ENCODE results near the gene HPGDS.
"Not testable (repeated sequence)": the region's sequence is repeated elsewhere in the genome, so short reads cannot be mapped to it uniquely, and the experiment has no call there.

HPGDS gene

GRCh38 chr4:94356444-94356843 lies 13.8 kb upstream of the HPGDS start:
- no peak for DNase-seq

GRCh38 chr4:94354474-94354896 lies 11.8 kb upstream of the HPGDS start:
- DNase-seq = no peak

GRCh38 chr4:94352996-94353395 lies 10.4 kb upstream of the HPGDS start:
- no peak for DNase-seq

- peak; percentile 53 for DNase-seq
Measured at GRCh38 chr4:94352163-94352562, 9.5 kb upstream of the HPGDS start.

- peak; percentile 67 for DNase-seq
Measured at GRCh38 chr4:94351319-94351718, 8.7 kb upstream of the HPGDS start.

- DNase-seq = peak; percentile 74
Measured at GRCh38 chr4:94350095-94350494, 7.5 kb upstream of the HPGDS start.

GRCh38 chr4:94349193-94349592 lies 6.6 kb upstream of the HPGDS start:
- peak; percentile 52 for DNase-seq

GRCh38 chr4:94348666-94349065 lies 6.0 kb upstream of the HPGDS start:
- DNase-seq = no peak

GRCh38 chr4:94346541-94346940 lies 3.9 kb upstream of the HPGDS start:
- no peak for DNase-seq

GRCh38 chr4:94345969-94346368 lies 3.3 kb upstream of the HPGDS start:
- DNase-seq = peak; percentile 45

- no peak for DNase-seq
Measured at GRCh38 chr4:94345266-94345665, 2.6 kb upstream of the HPGDS start.

GRCh38 chr4:94344457-94344856 lies 1.8 kb upstream of the HPGDS start:
- no peak for DNase-seq

GRCh38 chr4:94341481-94342370 lies 910 bp downstream of the HPGDS start:
- peak; percentile 51 for DNase-seq

- DNase-seq = peak; percentile 74
Measured at GRCh38 chr4:94339779-94340178, 2.9 kb downstream of the HPGDS start.

GRCh38 chr4:94338681-94339351 lies 3.8 kb downstream of the HPGDS start:
- peak; percentile 79 for DNase-seq

- DNase-seq = not testable (repeated sequence)
Measured at GRCh38 chr4:94336791-94337190, 5.8 kb downstream of the HPGDS start.

GRCh38 chr4:94336303-94336702 lies 6.3 kb downstream of the HPGDS start:
- no peak for DNase-seq

GRCh38 chr4:94334962-94335361 lies 7.7 kb downstream of the HPGDS start:
- no peak for DNase-seq

- no peak for DNase-seq
Measured at GRCh38 chr4:94334476-94334875, 8.2 kb downstream of the HPGDS start.

GRCh38 chr4:94333866-94334265 lies 8.8 kb downstream of the HPGDS start:
- no peak for DNase-seq

GRCh38 chr4:94332983-94333590 lies 9.5 kb downstream of the HPGDS start:
- DNase-seq = no peak

- no peak for DNase-seq
Measured at GRCh38 chr4:94329933-94330332, 12.7 kb downstream of the HPGDS start.

- no peak for DNase-seq
Measured at GRCh38 chr4:94325835-94326234, 16.8 kb downstream of the HPGDS start.

GRCh38 chr4:94319927-94320326 lies 22.7 kb downstream of the HPGDS start:
- DNase-seq = not testable (repeated sequence)
